ENCODE data around the gene BTBD9. TPM values are rescaled to one million over a fixed set of nuclear protein-coding genes. Genes with fewer than 3 reads are reported as not detected.

Gene BTBD9
- polyA plus RNA-seq, 4 donors, result 5.1 to 10.2 (median 6.7) TPM

GRCh38 chr6:38209371-38210260 lies 430.1 kb downstream of the BTBD9 start:
- Histone ChIP-seq H3K27ac (ENCODE audit: low read depth in 1 of 3, low read length in 2 of 3) (no peak overlapping the region), H3K4me1 (ENCODE audit: control insufficient read depth in 3 of 3, insufficient read depth in 2 of 3, low read depth in 1 of 3, low read length in 2 of 3) (peaks cover 0 to 9% (median 4%) of the 10 kb centered on the region in 3 donors), H3K4me3 (ENCODE audit: low read depth in 1 of 3, low read length in 3 of 3) (no peak overlapping the region), H3K36me3 (ENCODE audit: control insufficient read depth in 3 of 3, insufficient read depth in 2 of 3, low read depth in 1 of 3, low read length in 3 of 3) (no peaks in the 10 kb centered on the region), H3K27me3 (ENCODE audit: control insufficient read depth in 3 of 3, insufficient read depth in 3 of 3, low read length in 3 of 3) (no peaks in the 10 kb centered on the region), H3K9me3 (ENCODE audit: control insufficient read depth in 2 of 2, insufficient read depth in 1 of 2, low read depth in 1 of 2, low read length in 1 of 2) (no peaks in the 10 kb centered on the region)
- 64 to 81% (median 78%) methylated on average over 18 of the region's 18 CpGs for WGBS, 3 donors
- DNase-seq, result no peak
- no peak for FAIRE-seq

DNA sequence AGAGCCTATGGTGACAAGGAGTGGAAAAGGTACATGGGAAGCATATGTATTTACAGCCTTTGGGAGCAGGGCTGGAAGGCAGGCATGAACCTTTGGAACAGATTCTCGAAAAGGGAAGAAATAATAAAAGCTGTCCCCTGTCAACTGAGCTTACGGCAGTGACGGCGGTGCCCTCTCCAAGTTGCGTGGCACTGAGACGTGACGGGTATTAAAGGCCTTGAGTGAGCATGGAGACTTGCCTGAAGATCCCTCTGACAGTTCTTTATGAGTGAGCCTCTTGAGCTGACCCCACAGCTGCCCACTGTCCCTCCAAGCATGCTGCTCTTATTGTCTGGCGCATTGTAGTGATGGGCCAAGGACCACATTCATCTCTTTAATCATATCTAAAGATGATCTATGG lies 431.7 kb downstream of the BTBD9 start:
- FAIRE-seq, result no peak
- 90 to 95% (median 94%) methylated on average over 8 of the region's 8 CpGs for WGBS, 3 donors

DNA sequence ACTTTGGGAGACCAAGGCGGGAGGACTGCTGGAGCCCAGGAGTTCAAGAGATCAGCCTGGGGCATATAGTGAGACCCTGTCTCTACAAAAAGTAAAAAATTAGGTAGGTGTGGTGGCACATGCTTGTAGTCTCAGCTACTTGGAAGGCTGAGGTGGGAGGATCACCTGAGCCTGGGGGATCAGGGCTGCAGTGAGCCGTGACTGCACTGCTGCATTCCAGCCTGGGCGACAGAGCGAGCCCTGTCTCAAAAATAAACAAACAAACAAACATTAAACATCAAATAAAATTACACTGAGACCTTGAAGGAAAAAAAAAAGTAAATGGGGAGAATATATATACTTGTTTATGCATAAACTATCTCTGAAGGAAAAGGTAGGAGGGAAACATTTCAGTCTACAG lies 432.4 kb downstream of the BTBD9 start:
- Histone ChIP-seq H3K4me1 (ENCODE audit: control insufficient read depth in 3 of 3, insufficient read depth in 2 of 3, low read depth in 1 of 3, low read length in 2 of 3) (peaks cover 0 to 3% (median 0%) of the 10 kb centered on the region in 3 donors), H3K4me3 (ENCODE audit: low read depth in 1 of 3, low read length in 3 of 3) (no peak overlapping the region), H3K27me3 (ENCODE audit: control insufficient read depth in 3 of 3, insufficient read depth in 3 of 3, low read length in 3 of 3) (no peaks in the 10 kb centered on the region), H3K9me3 (ENCODE audit: control insufficient read depth in 2 of 2, insufficient read depth in 1 of 2, low read depth in 1 of 2, low read length in 1 of 2) (no peaks in the 10 kb centered on the region), H3K36me3 (ENCODE audit: control insufficient read depth in 3 of 3, insufficient read depth in 2 of 3, low read depth in 1 of 3, low read length in 3 of 3) (no peaks in the 10 kb centered on the region), H3K27ac (ENCODE audit: low read depth in 1 of 3, low read length in 2 of 3) (no peak overlapping the region)
- no peak for FAIRE-seq
- 97 to 99% (median 97%) methylated on average over 4 of the region's 4 CpGs for WGBS, 3 donors
- no peak for DNase-seq

More for the DNA sequence above, 431.7 kb downstream of the BTBD9 start:
- H3K4me3 ChIP-seq (ENCODE audit: low read depth in 1 of 3, low read length in 3 of 3), result no peak overlapping the region
- H3K27me3 ChIP-seq (ENCODE audit: control insufficient read depth in 3 of 3, insufficient read depth in 3 of 3, low read length in 3 of 3), result no peaks in the 10 kb centered on the region
- no peak for DNase-seq
- no peak overlapping the region for H3K27ac ChIP-seq (ENCODE audit: low read depth in 1 of 3, low read length in 2 of 3)
- no peaks in the 10 kb centered on the region for H3K36me3 ChIP-seq (ENCODE audit: control insufficient read depth in 3 of 3, insufficient read depth in 2 of 3, low read depth in 1 of 3, low read length in 3 of 3)
- H3K4me1 ChIP-seq (ENCODE audit: control insufficient read depth in 3 of 3, insufficient read depth in 2 of 3, low read depth in 1 of 3, low read length in 2 of 3), result peaks cover 0 to 9% (median 2%) of the 10 kb centered on the region in 3 donors
- H3K9me3 ChIP-seq (ENCODE audit: control insufficient read depth in 2 of 2, insufficient read depth in 1 of 2, low read depth in 1 of 2, low read length in 1 of 2), result no peaks in the 10 kb centered on the region

DNA sequence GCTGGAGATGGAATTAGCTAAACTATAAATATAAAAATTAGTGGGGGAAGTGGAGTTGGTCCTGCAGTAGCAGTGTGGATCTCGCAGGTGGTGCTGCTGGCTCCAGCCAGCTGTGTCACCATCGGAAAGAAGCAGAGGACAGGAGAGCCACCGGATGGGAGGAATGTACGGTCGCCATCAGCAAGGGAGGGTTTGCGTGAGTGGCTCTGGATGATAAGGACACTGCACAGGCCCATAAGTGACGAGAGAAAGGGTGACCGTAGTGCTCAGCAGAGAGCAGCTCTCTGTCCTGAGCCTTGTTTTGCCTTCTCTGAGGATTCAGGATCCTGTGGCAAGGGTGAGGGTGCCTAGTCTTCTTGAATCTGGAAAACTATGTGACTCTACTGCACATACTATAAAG lies 441.5 kb downstream of the BTBD9 start:
- H3K9me3 ChIP-seq (ENCODE audit: control insufficient read depth in 2 of 2, insufficient read depth in 1 of 2, low read depth in 1 of 2, low read length in 1 of 2), result no peaks in the 10 kb centered on the region
- 93 to 94% (median 93%) methylated on average over 8 of the region's 8 CpGs for WGBS, 3 donors
- no peak for FAIRE-seq
- H3K27ac ChIP-seq (ENCODE audit: low read depth in 1 of 3, low read length in 2 of 3), result no peak overlapping the region
- H3K4me1 ChIP-seq (ENCODE audit: control insufficient read depth in 3 of 3, insufficient read depth in 2 of 3, low read depth in 1 of 3, low read length in 2 of 3), result peaks cover 0 to 5% (median 0%) of the 10 kb centered on the region in 3 donors
- H3K4me3 ChIP-seq (ENCODE audit: low read depth in 1 of 3, low read length in 3 of 3), result no peak overlapping the region
- H3K27me3 ChIP-seq (ENCODE audit: control insufficient read depth in 3 of 3, insufficient read depth in 3 of 3, low read length in 3 of 3), result no peaks in the 10 kb centered on the region
- DNase-seq, result no peak
- peaks cover 0 to 2% (median 0%) of the 10 kb centered on the region in 3 donors for H3K36me3 ChIP-seq (ENCODE audit: control insufficient read depth in 3 of 3, insufficient read depth in 2 of 3, low read depth in 1 of 3, low read length in 3 of 3)

GRCh38 chr6:38195113-38195635 lies 444.6 kb downstream of the BTBD9 start:
- no peak for FAIRE-seq
- H3K9me3 ChIP-seq (ENCODE audit: control insufficient read depth in 2 of 2, insufficient read depth in 1 of 2, low read depth in 1 of 2, low read length in 1 of 2), result no peaks in the 10 kb centered on the region
- no peak for DNase-seq
- H3K4me1 ChIP-seq (ENCODE audit: control insufficient read depth in 3 of 3, insufficient read depth in 2 of 3, low read depth in 1 of 3, low read length in 2 of 3), result peaks cover 0 to 5% (median 0%) of the 10 kb centered on the region in 3 donors
- no peak overlapping the region for H3K4me3 ChIP-seq (ENCODE audit: low read depth in 1 of 3, low read length in 3 of 3)
- no peaks in the 10 kb centered on the region for H3K27me3 ChIP-seq (ENCODE audit: control insufficient read depth in 3 of 3, insufficient read depth in 3 of 3, low read length in 3 of 3)
- WGBS, 3 donors, result 90 to 95% (median 91%) methylated on average over 5 of the region's 5 CpGs
- H3K36me3 ChIP-seq (ENCODE audit: control insufficient read depth in 3 of 3, insufficient read depth in 2 of 3, low read depth in 1 of 3, low read length in 3 of 3), result peaks cover 0 to 13% (median 0%) of the 10 kb centered on the region in 3 donors
- H3K27ac ChIP-seq (ENCODE audit: low read depth in 1 of 3, low read length in 2 of 3), result no peak overlapping the region

GRCh38 chr6:38194589-38194988 lies 445.1 kb downstream of the BTBD9 start:
- Histone ChIP-seq H3K4me1 (ENCODE audit: control insufficient read depth in 3 of 3, insufficient read depth in 2 of 3, low read depth in 1 of 3, low read length in 2 of 3) (peaks cover 0 to 5% (median 0%) of the 10 kb centered on the region in 3 donors), H3K9me3 (ENCODE audit: control insufficient read depth in 2 of 2, insufficient read depth in 1 of 2, low read depth in 1 of 2, low read length in 1 of 2) (no peaks in the 10 kb centered on the region), H3K27ac (ENCODE audit: low read depth in 1 of 3, low read length in 2 of 3) (no peak overlapping the region), H3K36me3 (ENCODE audit: control insufficient read depth in 3 of 3, insufficient read depth in 2 of 3, low read depth in 1 of 3, low read length in 3 of 3) (peaks cover 0 to 13% (median 0%) of the 10 kb centered on the region in 3 donors), H3K4me3 (ENCODE audit: low read depth in 1 of 3, low read length in 3 of 3) (no peak overlapping the region), H3K27me3 (ENCODE audit: control insufficient read depth in 3 of 3, insufficient read depth in 3 of 3, low read length in 3 of 3) (no peaks in the 10 kb centered on the region)
- FAIRE-seq (no peak), DNase-seq (no peak)
- WGBS, 3 donors, result 85 to 91% (median 89%) methylated on average over 7 of the region's 7 CpGs

DNA sequence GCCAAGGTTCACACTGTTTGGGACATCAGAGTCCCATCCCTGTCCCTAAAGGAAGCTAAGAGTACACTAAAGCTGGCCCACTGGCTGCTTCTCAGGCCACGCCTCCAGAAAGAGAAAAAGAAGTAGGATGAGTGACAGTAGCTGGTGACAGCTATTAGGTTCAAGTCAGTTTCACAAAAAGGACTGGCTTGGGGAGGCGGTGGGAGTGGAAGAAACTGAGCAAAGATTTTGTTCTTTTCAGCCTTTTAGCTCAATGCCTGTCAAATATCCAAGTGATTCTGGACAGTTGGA lies 445.5 kb downstream of the BTBD9 start:
- Histone ChIP-seq H3K27me3 (ENCODE audit: control insufficient read depth in 3 of 3, insufficient read depth in 3 of 3, low read length in 3 of 3) (no peaks in the 10 kb centered on the region), H3K36me3 (ENCODE audit: control insufficient read depth in 3 of 3, insufficient read depth in 2 of 3, low read depth in 1 of 3, low read length in 3 of 3) (peaks cover 0 to 13% (median 0%) of the 10 kb centered on the region in 3 donors), H3K4me1 (ENCODE audit: control insufficient read depth in 3 of 3, insufficient read depth in 2 of 3, low read depth in 1 of 3, low read length in 2 of 3) (peaks cover 0 to 5% (median 0%) of the 10 kb centered on the region in 3 donors), H3K27ac (ENCODE audit: low read depth in 1 of 3, low read length in 2 of 3) (no peak overlapping the region), H3K9me3 (ENCODE audit: control insufficient read depth in 2 of 2, insufficient read depth in 1 of 2, low read depth in 1 of 2, low read length in 1 of 2) (no peaks in the 10 kb centered on the region), H3K4me3 (ENCODE audit: low read depth in 1 of 3, low read length in 3 of 3) (no peak overlapping the region)
- 90 to 97% (median 94%) methylated on average over 2 of the region's 2 CpGs for WGBS, 3 donors
- DNase-seq (no peak), FAIRE-seq (no peak)

GRCh38 chr6:38193481-38194281 lies 446.0 kb downstream of the BTBD9 start:
- no peaks in the 10 kb centered on the region for H3K9me3 ChIP-seq (ENCODE audit: control insufficient read depth in 2 of 2, insufficient read depth in 1 of 2, low read depth in 1 of 2, low read length in 1 of 2)
- H3K27me3 ChIP-seq (ENCODE audit: control insufficient read depth in 3 of 3, insufficient read depth in 3 of 3, low read length in 3 of 3), result no peaks in the 10 kb centered on the region
- WGBS, 3 donors, result 85 to 93% (median 92%) methylated on average over 9 of the region's 9 CpGs
- H3K4me1 ChIP-seq (ENCODE audit: control insufficient read depth in 3 of 3, insufficient read depth in 2 of 3, low read depth in 1 of 3, low read length in 2 of 3), result peaks cover 0 to 5% (median 0%) of the 10 kb centered on the region in 3 donors
- FAIRE-seq, result no peak
- H3K36me3 ChIP-seq (ENCODE audit: control insufficient read depth in 3 of 3, insufficient read depth in 2 of 3, low read depth in 1 of 3, low read length in 3 of 3), result peaks cover 0 to 17% (median 0%) of the 10 kb centered on the region in 3 donors
- no peak overlapping the region for H3K4me3 ChIP-seq (ENCODE audit: low read depth in 1 of 3, low read length in 3 of 3)
- DNase-seq, result no peak
- H3K27ac ChIP-seq (ENCODE audit: low read depth in 1 of 3, low read length in 2 of 3), result no peak overlapping the region

Measured in small intestine (tissue), 7 donors.